ENCODE data around the gene POLR1B.
A peak's percentile ranks its signal among the peaks of the same experiment; 100 is the strongest.
"Not testable (repeated sequence)": the region's sequence is repeated elsewhere in the genome, so short reads cannot be mapped to it uniquely, and the experiment has no call there.

POLR1B gene

DNA sequence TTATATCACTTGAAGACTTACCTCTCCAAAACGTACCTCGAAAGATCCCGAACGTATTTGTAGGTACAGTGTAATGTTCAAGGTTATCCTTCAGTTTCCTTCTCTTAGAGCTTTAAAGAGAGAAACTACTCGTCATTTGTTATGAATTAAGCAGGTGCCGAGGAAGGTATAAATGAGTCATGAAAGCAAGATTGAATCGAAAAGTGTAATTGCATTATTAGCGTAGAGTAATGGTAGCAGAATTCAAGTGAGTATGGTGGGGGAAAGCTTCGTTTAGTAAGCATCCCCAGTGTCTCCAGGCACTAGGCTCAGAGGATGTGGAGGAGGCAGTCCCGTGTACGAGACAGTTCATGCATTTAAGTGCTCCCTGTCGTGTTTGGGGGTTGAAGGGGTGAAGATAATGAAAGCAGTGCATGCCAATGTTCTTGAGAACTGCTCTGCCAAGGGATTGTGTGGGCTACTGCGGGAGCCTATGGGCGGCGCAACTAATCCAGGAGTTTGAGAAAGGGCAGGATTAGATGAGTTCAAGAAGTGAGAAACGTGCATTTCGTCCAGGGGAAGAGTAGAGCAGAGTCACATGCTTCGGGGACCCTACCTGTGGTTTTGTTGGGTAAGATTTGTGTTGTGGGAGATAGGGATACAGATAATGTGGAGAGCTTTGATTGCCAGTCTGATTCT lies 858 bp downstream of the POLR1B start:
- DNase-seq: peak; percentile 1

DNA sequence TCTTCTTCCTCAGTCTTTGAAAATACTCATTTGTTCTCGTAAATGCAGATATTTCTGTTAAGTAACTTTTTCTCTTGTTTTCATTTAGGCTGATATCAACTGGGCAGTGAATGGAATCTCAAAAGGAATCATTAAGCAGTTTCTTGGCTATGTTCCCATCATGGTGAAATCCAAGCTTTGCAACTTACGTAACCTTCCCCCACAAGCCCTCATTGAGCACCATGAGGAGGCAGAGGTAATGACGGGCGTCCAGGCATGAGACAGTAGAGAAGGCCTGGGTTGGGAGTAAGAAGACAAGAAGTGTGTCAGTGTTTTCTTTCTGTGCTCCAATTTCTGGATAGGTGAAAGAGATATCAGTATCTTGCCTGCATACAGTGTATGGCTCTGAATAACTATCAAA lies 5.1 kb downstream of the POLR1B start:
- no peak for DNase-seq

DNA sequence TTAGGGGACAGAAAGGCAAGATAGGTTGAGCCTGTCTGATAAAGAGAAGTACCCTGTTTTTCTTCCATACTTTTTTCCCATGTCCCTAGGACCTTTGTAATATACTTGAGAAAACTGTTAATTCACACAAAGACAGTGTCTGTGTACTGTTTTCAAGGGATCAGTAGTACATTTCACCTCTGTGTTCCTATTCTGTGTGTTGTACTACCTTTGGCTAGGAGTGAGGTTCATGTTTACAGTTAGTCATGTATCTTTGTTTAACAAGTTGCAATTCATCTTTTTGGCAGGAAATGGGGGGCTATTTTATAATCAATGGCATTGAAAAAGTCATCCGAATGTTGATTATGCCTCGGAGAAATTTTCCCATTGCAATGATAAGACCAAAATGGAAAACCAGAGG lies 6.7 kb downstream of the POLR1B start:
- DNase-seq: no peak

DNA sequence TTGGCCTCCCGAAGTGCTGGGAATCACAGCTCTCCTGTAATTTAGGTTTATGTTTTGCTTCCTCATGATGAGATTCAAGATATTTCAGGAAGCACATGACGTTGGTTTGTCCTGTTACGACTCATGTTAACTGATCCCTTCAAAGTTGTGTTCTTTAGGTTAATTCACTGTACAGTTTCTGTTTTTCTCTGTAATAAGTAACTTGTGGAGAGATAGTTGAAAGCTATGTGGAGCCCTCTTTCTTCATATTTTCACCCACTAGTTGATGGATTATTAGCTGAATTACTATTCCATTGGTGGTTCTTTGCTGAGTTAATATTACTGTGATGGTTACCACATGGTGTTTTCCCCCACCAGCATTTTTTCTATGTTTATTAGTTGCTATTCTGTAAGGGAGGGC lies 23.8 kb downstream of the POLR1B start:
- no peak for DNase-seq

DNA sequence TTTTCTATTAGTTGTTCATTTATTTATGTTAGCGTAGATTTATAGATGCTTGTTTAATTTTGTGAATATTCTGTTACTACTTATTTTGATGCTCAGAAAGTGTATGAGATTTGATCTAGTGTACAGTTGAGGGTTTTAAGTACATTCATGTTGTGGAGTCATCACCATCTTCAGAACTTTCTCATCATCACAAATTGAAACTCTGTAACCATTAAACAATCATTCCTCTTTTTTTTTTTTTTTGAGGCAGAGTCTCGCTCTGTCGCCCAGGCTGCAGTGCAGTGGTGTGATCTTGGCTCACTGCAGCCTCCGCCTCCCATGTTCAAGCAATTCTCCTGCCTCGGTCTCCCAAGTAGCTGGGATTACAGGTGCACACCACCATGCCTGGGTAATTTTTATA lies 24.2 kb downstream of the POLR1B start:
- not testable (repeated sequence) for DNase-seq

DNA sequence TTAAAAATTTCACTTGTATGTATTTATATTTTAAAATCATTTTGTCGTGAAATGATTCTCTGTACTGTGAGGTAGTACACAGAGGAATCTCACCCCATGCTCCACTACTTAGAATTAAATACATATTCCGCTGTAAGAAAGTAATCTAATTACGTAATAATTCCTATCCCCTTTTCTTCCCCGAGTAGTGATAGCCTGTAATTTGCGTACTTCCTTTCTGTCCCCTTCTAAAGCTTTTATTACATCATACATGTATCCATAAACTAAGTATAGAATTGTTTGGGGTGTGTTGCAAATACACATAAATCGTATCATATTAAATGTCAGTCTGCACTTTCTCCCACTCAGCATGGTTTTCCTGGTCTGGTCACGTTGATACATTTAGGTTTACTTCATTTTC lies 29.7 kb downstream of the POLR1B start:
- no peak for DNase-seq

DNA sequence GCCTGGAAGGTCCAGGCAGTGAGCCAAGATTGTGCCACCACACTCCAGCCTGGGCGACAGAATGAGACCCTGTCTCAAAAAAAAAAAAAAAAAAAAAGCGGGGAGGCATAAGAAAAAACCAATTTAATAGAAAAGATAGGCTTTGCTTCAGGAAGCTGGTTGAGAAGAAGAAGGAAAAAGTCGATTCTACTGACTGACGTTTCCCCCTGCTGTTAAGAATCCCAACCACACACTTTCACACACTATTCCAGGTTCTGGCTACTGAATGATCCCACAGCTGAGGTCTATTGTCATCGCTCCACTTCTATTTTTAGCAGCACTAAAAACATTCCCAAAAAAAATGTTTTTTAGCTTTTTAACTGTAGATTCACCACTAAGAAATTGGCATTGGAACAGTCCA lies 35.5 kb downstream of the POLR1B start:
- no peak for DNase-seq

DNA sequence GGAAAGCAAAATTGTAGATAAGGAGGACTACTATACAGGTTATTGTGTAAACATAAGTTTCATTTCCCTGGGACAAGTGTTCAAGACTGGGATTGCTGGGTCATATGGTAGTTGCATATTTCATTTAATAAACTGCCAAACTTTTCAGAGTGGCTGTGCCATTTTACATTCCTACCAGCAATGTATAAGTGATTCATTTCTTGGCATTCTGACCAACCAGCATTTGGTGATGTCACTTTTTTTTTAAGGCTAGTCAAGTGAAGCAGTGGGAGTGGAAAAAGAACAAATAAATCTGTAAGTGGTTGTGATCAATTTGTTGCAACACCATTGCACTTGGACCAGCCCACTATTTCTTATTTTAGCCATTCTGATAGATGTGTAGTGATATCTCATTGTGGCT lies 37.0 kb downstream of the POLR1B start:
- DNase-seq: no peak

DNA sequence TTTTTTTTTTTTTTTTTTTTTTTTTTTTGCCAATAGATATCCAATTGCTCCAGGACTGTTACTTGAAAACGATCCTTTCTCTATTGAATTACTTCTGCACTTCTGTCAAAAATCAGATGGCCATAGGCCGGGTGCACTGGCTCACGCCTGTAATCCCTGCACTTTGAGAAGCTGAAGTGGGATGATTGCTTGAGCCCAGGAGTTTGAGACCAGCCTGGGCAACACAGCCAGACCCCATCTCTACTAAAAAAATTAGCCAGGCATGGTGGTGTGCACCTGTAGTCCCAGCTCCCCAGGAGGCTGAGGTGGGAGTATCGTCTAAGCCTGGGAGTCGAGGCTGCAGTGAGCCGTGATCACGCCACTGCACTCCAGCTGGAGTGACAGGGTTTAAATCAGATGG lies 37.8 kb downstream of the POLR1B start:
- DNase-seq: no peak

DNA sequence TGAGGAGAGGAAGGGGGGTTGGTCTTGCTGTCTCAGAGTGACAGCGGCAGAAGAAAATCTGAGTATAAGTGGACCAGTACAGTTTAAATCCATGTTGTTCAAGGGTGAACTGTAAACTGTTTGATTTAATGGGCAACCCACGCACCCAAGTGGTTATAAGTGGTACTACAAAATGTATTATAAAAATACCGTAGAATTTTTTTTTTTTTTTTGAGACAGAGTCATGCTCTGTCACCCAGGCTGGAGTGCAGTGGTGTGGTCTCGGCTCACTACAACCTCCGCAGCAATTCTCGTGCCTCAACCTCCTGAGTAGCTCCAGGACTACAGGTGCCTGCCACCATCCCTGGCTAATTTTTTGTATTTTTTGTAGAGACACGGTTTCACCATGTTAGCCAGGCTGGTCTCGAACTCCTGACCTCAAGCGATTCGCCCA lies 40.1 kb downstream of the POLR1B start:
- peak; percentile 79 for DNase-seq

DNA sequence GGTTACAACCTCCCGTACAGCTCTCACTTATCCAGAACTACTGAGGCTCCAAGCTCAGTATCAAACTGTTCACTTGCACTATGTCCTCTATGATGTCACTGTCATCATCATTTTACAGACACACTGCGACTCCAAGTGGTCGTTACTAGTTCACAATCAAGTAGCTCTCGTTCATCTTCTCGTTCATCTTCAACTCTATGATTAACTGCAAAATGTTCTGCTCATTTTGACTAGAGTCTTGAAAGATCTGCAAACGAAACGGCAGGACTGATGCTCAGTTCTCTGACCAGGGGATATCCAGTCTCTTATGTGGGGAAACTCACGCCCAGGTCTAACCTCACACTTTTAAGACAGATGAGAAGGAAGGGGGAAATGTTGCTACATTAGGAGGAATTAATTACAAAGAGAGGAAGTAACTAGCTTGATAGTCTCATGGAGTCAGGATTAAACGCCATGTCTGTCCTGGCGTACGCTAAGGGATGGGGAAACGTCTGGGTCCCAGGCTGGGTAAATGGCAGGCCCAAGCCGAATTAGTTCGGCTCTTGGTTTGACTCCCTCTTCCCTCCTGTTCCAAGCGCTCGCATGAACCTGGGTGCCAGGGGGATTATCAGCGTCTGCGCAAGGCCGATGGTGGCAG lies 41.4 kb downstream of the POLR1B start:
- peak; percentile 26 for DNase-seq

DNA sequence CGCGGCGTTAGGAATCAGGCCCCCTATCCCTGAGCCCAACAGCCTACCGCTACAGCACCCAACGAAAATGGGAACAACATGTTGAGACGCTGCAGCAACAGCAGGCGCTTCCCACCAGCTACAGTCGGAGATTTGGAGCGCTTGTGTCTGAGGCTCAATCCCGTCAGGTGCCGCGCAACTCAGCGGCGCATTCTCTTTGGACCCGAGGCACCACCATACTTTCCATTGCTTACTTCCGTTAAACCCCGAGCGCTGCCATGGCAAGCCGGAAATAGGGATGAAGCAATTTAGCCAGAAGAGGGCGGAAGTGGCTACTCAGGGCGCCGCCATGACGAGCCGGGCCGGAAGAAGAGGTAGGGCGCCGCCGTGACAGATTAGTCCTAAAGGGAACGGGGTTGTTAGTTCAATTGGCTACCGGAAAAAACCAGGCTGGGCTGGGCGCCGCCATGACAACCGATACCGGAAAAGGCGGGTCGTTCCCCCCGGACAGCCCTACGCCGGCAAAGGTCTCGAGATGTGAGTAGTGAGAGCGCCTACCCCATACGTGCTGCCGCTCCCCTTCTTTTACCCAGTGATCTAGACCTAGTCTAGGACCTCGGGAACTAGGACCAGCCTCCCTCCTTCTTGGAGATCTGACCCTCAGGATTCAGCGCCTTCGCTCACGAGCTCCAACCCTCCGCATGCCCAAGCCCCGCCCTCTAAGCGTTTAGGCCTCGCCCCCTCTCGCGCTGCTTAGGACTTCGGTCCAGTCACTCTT lies 42.0 kb downstream of the POLR1B start, which contains the start of gene CHCHD5:
TSS of gene CHCHD5 (plus strand) at position 476 of the 757 bp plus-strand sequence. CDS start at position 515, 39 bp downstream.
- peak; percentile 96 for DNase-seq

DNA sequence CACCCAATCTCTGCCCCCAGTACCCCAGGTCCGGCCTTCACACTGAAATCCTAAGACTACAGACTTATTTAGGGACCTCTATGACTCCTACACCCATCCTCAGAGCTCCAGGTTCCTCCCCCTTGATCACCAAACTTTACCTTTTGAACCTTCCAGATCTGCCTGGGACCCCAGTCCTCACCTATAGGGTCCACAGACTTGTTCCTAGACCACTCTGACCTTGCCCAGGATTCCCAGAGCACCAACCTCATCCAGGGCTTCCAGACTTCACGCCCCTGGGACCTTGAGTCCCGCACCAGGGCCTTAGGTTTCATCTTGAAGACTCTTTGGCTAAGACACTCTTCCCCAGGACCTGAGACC lies 42.6 kb downstream of the POLR1B start:
- no peak for DNase-seq

DNA sequence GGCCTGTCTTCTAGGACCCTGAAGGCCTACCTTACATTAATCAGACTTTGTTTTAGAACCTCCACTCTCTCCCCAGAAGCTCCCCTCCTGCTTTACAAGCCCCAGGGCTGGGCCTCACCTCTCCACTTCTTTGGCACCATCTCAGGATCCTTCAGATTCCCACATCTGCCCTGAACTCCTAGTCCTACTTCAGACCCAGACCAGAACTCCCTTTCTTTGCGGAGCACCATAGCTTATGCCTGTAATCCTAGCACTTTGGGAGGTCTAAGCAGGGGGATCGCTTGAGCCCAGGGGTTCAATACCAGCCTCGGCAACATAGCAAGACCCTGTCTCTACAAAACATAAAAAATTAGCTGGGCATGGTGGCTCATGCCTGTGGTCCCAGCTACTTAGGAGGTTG lies 43.1 kb downstream of the POLR1B start:
- no peak for DNase-seq

DNA sequence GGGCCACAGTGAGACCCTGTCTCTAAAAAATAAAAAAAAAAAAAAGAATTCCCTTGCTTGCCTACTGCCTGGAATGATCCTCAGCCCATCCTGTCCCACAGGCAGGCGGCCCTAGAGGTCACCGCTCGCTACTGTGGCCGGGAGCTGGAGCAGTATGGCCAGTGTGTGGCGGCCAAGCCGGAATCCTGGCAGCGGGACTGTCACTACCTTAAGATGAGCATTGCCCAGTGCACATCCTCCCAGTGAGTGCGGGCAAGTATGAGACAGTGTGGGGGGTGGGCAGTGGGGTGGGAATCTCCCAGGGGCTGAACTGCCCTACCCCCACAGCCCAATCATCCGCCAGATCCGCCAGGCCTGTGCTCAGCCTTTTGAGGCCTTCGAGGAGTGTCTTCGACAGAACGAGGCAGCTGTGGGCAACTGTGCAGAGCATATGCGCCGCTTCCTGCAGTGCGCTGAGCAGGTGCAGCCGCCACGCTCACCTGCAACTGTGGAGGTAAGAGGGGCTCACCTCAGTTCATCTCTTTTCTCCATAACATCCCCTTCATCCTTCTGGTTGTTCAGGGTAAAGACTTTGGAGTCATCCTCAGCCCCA lies 43.7 kb downstream of the POLR1B start:
- no peak for DNase-seq

DNA sequence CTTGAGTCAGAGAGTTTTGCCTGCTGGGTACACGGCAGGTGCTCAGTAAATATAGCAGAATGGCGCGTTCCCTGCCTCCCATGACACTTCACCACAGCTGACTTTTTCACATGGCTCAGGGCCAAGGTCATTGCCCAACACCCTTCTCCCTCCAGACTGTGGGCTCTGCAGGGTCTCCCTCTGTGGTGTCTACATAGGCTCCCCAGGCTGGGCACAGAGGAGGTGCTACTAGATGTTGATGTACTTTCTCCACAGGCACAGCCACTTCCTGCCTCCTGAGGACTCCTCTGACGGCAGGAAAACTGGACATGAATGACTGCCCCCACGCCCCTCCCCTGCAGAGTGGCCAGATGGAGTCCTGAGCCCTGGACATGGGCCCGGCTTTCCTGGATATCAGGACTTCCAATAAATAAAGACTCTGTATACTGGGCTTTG lies 46.4 kb downstream of the POLR1B start:
- no peak for DNase-seq

DNA sequence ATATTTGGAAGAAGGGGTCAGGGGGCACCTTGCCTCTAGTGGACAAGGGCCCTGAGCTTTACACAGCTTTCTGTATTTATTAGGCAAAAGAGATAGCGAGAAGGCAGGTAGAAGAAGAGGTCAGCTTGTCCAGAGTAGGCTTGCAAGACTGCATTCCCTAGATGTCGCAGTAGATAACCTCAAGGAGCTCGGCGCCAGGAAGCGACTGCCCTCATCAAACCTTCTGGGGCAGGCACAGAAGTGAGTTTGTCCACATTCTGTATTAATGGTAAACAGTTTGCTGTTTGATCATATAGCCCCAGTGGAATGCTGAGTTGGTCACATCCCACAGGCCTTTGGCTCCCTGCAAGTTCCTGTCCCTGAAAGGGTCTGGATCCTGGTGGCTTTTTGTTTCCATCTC lies 49.1 kb downstream of the POLR1B start:
- DNase-seq: no peak

DNA sequence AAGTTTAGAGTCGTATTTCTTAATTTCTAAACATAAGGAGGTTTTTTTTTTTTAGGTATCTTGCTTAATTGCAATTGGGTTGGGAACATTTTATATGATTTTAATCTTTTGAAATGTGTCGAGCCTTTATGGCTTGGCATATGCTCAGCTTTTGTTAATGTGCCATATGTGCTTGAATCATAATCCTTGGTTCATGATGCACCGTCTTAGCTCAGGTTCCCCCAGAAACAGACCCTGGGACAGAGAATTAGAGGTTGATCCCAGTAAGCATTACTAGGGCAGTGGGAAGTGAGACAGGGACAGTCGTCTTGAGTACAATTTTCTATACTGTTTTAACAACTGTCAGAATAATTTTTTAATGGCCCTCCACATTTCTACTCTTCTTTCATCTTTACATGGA lies 51.5 kb downstream of the POLR1B start:
- DNase-seq: no peak

DNA sequence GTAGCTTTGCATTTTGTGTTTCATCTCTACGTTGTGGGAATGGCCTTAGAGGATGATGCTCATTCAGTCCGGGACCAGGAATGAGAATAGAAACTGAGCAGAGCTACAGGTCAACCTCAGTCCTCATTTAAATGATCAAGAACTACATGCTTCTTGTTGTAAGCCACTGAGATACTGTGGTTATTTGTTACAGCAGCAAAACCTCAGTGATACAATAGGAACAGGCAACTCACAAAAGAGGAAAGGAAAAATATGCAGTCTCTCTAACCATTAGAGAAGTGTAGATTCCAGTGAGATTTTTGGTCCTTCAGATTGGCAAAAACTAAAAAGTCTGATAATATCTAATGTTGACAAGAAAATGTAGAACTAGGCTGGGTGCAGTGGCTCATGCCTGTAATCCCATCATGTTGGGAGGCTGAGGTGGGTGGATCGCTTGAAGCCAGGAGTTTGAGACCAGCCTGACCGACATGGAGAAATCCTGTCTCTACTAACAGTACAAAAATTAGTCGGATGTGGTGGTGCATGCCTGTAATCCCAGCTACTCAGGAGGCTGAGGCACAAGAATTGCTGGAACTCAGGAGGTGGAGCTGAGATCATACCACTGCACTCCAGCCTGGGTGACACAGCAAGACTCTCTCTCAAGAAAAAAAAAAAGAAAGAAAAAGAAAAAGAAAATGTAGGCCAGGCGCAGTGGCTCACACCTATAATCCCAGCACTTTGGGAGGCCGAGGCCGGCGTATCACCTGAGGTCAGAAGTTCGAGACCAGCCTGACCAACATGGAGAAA lies 55.5 kb downstream of the POLR1B start:
- no peak for DNase-seq

DNA sequence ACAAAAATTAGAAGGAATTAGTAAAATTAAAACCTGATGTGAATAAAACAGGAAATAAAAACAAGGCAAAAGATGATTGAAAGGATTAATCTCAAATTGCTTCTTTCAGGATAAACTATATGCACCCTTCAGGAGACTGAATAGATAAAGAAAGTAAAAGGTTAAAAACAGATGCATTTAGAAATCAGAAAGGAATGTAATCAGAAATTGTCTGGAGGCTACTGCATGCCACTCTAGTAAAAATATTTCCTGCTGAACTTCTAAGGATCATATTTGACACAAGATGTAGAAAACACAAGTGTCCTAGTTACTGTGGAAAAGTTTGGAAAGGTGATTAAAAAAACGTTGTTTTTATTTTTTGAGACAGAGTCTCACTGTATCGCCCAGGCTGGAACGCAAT lies 58.4 kb downstream of the POLR1B start:
- DNase-seq: no peak

DNA sequence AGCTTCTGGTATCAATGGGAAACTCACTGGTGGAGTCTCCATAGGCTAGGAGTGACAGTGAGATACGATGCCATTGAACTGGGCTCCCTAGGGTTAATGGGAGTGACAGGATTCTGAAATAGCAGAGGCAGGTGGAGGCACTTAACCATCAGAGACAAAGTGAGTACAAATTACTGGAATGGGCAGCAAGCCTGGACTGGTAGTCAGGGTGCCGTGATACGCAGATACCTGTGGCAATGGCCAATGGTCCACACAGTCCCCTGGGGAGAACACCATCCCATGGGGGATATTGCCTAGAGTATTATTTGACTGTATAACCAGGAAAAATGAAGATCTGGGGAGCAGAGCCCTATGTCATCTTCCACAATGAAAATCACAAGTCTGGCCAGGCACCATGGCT lies 59.5 kb downstream of the POLR1B start:
- DNase-seq: no peak

DNA sequence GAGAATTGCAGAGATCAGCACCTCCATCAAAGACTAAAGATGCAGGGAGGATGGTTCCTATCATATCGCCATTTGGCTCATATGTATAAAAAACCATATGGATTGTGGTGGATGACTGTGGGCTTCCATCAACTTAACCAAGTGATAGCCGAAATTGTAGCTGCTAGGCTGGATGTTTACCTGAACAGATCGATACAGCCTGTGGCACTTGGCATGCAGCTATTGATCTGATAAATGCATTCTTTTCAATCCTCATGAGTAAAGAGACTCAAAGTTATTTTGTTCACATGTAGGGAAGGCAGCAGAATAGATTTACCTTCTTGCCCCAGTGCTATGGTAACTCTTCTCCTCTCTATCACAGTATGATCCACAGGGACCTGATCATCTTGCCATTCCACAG lies 60.7 kb downstream of the POLR1B start:
- no peak for DNase-seq

DNA sequence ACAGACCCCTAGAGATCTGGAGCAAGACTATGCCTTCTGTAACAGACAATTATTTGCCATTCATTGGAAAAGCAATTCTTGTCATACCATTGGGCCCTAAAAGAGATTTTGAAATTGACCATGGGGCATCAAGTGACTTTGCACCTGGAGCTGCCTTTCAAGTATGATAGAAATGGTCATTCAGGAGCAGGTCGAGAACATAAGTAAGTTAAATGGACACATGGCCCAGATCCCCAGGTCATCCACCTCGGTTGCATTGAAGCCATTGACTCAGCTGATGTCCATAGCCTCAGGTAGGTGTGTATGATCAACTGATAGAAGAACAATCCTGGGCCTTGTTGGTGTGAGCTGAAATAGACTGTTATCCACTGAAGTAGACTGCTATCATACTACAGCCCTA lies 61.5 kb downstream of the POLR1B start:
- DNase-seq: no peak
